GM12878 (cell line): ENCODE measurements around the gene ZNF816. TPM values are rescaled to one million over a fixed set of nuclear protein-coding genes. Genes with fewer than 3 reads are reported as not detected.

Source experiments
- ATAC-seq: fragments of 200-7000 bp; cut with Tn5 transposase; 3 replicates; pipeline ENCODE4 v1.9.1; 2020; ENCODE audit warnings: mild to moderate bottlenecking, moderate library complexity
- BruUV-seq: library from RNA; stranded (reverse); fragments of 400-500 nt; replicated peaks from 2 replicates; lab custom pipeline; 2021; lab: Mats Ljungman, UMichigan
- CTCF ChIA-PET: fragments of 300-600 bp; sonication (Branson Sonifier 250); formaldehyde crosslinking; extraction: SDS; loops from one replicate; lab custom pipeline; 2021; ENCODE audit warnings: inconsistent platforms; lab: Yijun Ruan, JAX
- POLR2A ChIA-PET: fragments of 350-600 bp; formaldehyde crosslinking; extraction: SDS; loops from one replicate; lab custom pipeline; 2021; ENCODE audit warnings: inconsistent platforms; lab: Charles Lee
- RAD21 ChIA-PET: fragments of 300-600 bp; sonication (Branson Sonifier 250); formaldehyde crosslinking; loops from one replicate; lab custom pipeline; 2023; ENCODE audit warnings: antibody characterized with exemption; ENCODE audit not compliant: unreplicated experiment; lab: Charles Lee
- SMC1A ChIA-PET: fragments of 300-600 bp; sonication (Branson Sonifier 250); formaldehyde crosslinking; loops from one replicate; lab custom pipeline; 2023; ENCODE audit not compliant: unreplicated experiment, uncharacterized antibody; lab: Charles Lee
- DNase-seq: peaks from one replicate; pipeline ENCODE4 v3.0.0-alpha.2; 2011; ENCODE audit warnings: low read depth, low spot score
- FAIRE-seq: peaks from 3 replicates; lab custom pipeline; 2011; peaks lifted over from hg19 to GRCh38; lab: Jason Lieb, UNC
- H2AFZ ChIP-seq: 2 replicates; pipeline ENCODE4 v1.6.0; 2011; ENCODE audit warnings: low read depth, low read length, control low read depth; ENCODE audit not compliant: control insufficient read depth
- H3K27ac ChIP-seq: 2 replicates; pipeline ENCODE4 v1.5.1; 2011; ENCODE audit warnings: control low read depth; ENCODE audit not compliant: control insufficient read depth, insufficient read depth
- H3K27me3 ChIP-seq, 2 experiments: replicated peaks in 1 of 2; 2 replicates each; pipeline versions ENCODE4 v1.6.0 to v1.6.1; 2011; ENCODE audit warnings: low read length in 1 of 2; ENCODE audit not compliant: control insufficient read depth in 2 of 2, insufficient read depth in 2 of 2
- H3K36me3 ChIP-seq, 2 experiments: 2 replicates each; pipeline ENCODE4 v1.5.1; 2011; ENCODE audit warnings: low read length in 1 of 2; ENCODE audit not compliant: control insufficient read depth in 2 of 2, insufficient read depth in 2 of 2
- H3K4me1 ChIP-seq: 2 replicates; pipeline ENCODE4 v1.6.1; 2011; ENCODE audit warnings: mild to moderate bottlenecking, low read length, moderate library complexity, mixed read lengths; ENCODE audit not compliant: control insufficient read depth, insufficient read depth
- H3K4me2 ChIP-seq: 2 replicates; pipeline ENCODE4 v1.6.0; 2011; ENCODE audit warnings: control low read depth; ENCODE audit not compliant: control insufficient read depth, insufficient read depth
- H3K4me3 ChIP-seq: fragments of 200-600 bp; sonication (generic); 2 replicates; pipeline ENCODE4 v1.5.1; 2016
- H3K79me2 ChIP-seq: 2 replicates; pipeline ENCODE4 v1.6.0; 2011; ENCODE audit warnings: low read length; ENCODE audit not compliant: control insufficient read depth, insufficient read depth
- H3K9ac ChIP-seq: 2 replicates; pipeline ENCODE4 v1.8.0; 2011; ENCODE audit warnings: low read length, control low read depth, mixed read lengths; ENCODE audit not compliant: control insufficient read depth, insufficient read depth
- H3K9me3 ChIP-seq: replicated peaks from 3 replicates; pipeline ENCODE4 v1.5.1; 2011; ENCODE audit warnings: mild to moderate bottlenecking, low read length; ENCODE audit not compliant: control insufficient read depth, insufficient read depth
- H4K20me1 ChIP-seq: 2 replicates; pipeline ENCODE4 v1.6.0; 2011; ENCODE audit not compliant: control insufficient read depth, insufficient read depth
- ATF3 ChIP-seq: IDR thresholded peaks from 2 replicates; pipeline ENCODE4 v1.6.1; 2011; ENCODE audit warnings: low read depth, mild to moderate bottlenecking, low read length, moderate library complexity, borderline replicate concordance; ENCODE audit errors: extremely low read depth
- ATF7 ChIP-seq: fragments of 450-650 bp; IDR thresholded peaks from 2 replicates; pipeline ENCODE4 v1.6.1; 2016; ENCODE audit warnings: low read depth, mild to moderate bottlenecking
- CBFB ChIP-seq: IDR thresholded peaks from 2 replicates; pipeline ENCODE4 v1.6.1; 2016; ENCODE audit warnings: antibody characterized with exemption, low read depth
- E2F8 ChIP-seq: fragments of 450-650 bp; IDR thresholded peaks from 2 replicates; pipeline ENCODE4 v1.6.1; 2018; ENCODE audit warnings: mild to moderate bottlenecking, low read depth, moderate library complexity; ENCODE audit not compliant: partially characterized antibody
- GABPA ChIP-seq: IDR thresholded peaks from 2 replicates; pipeline ENCODE4 v1.6.1; 2014; ENCODE audit warnings: antibody characterized with exemption, low read depth, mild to moderate bottlenecking, inconsistent platforms
- IKZF2 ChIP-seq, 2 experiments: fragments of 450-650 bp; IDR thresholded peaks; 2 replicates each; pipeline ENCODE4 v1.6.1; 2017; ENCODE audit warnings: mild to moderate bottlenecking in 2 of 2, moderate library complexity in 2 of 2
- MXI1 ChIP-seq: fragments of 150-350 bp; IDR thresholded peaks from 2 replicates; pipeline ENCODE4 v1.6.1; 2011; ENCODE audit warnings: low read depth, mild to moderate bottlenecking, inconsistent platforms, low read length, improper control_type of control experiment
- MYB ChIP-seq: fragments of 150-350 bp; IDR thresholded peaks from 2 replicates; pipeline ENCODE4 v1.6.1; 2014; ENCODE audit warnings: mild to moderate bottlenecking, low read depth, low read length, borderline replicate concordance
- REST ChIP-seq: IDR thresholded peaks from 2 replicates; pipeline ENCODE4 v1.6.1; 2012; ENCODE audit warnings: mild to moderate bottlenecking, low read depth, low read length
- SMAD1 ChIP-seq: fragments of 450-650 bp; IDR thresholded peaks from 2 replicates; pipeline ENCODE4 v1.6.1; 2018; ENCODE audit warnings: mild to moderate bottlenecking, low read depth; ENCODE audit not compliant: partially characterized antibody
- STAT3 ChIP-seq: IDR thresholded peaks from 2 replicates; pipeline ENCODE4 v1.6.1; 2011; ENCODE audit warnings: low read depth, low read length, improper control_type of control experiment
- WRNIP1 ChIP-seq: IDR thresholded peaks from 2 replicates; pipeline ENCODE4 v1.6.1; 2011; ENCODE audit warnings: low read depth, low read length, improper control_type of control experiment, borderline replicate concordance
- ZBTB11 ChIP-seq: fragments of 450-650 bp; formaldehyde crosslinking; IDR thresholded peaks from 2 replicates; pipeline ENCODE4 v1.5.0; 2022; ENCODE audit warnings: mild to moderate bottlenecking, missing genetic modification characterization
- WGBS: methylation state at CpG from one replicate; pipeline ENCODE4 v1.1.6; 2016; ENCODE audit warnings: low lambda C conversion rate; ENCODE audit not compliant: insufficient replicate concordance, insufficient coverage; ENCODE audit errors: missing lambda C conversion rate; 5-methylcytosine and 5-hydroxymethylcytosine counted together
- in situ Hi-C: fragments of 300-500 bp; cut with MboI; formaldehyde crosslinking; loops from 9 replicates; pipeline ENCODE4 v1.14.3; 2018; ENCODE audit warnings: mixed read lengths
- intact Hi-C: fragments of 100-400 bp; cut with micrococcal nuclease; formaldehyde crosslinking; loops from one replicate; pipeline ENCODE4 v1.14.2; 2022; ENCODE audit not compliant: unreplicated experiment
- polyA plus RNA-seq, 11 experiments: library from polyadenylated mRNA; depleted of rRNA in 4 of 11; unstranded in 6 of 11; stranded (reverse) in 5 of 11; fragments of >200 nt; fragmentation: Nextera tagmentation in 4 of 11; fragmentation: Illumina TruSeq in 1 of 11; extraction: Ambion mirVana in 4 of 11; extraction: Trizol in 1 of 11; gene quantifications; 1 replicate in 1 of 11; 2 replicates in 10 of 11; pipeline versions ENCODE4 v1.2.1 to v1.2.3, GENCODE V29; 2011 to 2016; ENCODE audit warnings: inconsistent platforms in 2 of 11, missing spikeins in 2 of 11, low read depth in 1 of 11
- total RNA-seq, 4 experiments: library from RNA; depleted of rRNA in 3 of 4; stranded (reverse); fragments of >200 nt in 3 of 4; fragmentation: Illumina TruSeq in 1 of 4; extraction: Trizol in 1 of 4; gene quantifications; 2 replicates each; pipeline versions ENCODE4 v1.2.1 to v1.2.3, GENCODE V29; 2013 to 2021

The ZNF816 gene
- total and polyA plus RNA-seq, 10 of the 15 experiments (the other 5 are each of a cell fraction or from before 2014, with no cell fraction given): 4.0 to 15.6 (median 7.5) TPM

GRCh38 chr19:52981329-52981728 is 18.6 kb upstream of the ZNF816 start (continued):
- TF ChIP-seq E2F8 (no peak), MXI1 (no peak), WRNIP1 (no peak), IKZF2 (IDR thresholded peaks at IDR 0.05) (no peak)

- ChIA-PET SMC1A (interaction anchor here (0.7 to 0.8 kb wide), 2 partner anchors 15 to 72 kb away, joined by 3 read pairs; no protein-coding TSS in a partner anchor), RAD21 (no interaction called here), CTCF (no interaction called here), POLR2A (no interaction called here)
- no peak overlapping the region for H3K4me3 ChIP-seq
- H4K20me1 ChIP-seq: no peaks in the 10 kb centered on the region
- H3K9me3 ChIP-seq: no peaks in the 10 kb centered on the region; the same call in 1 of the 3 replicates
- intact Hi-C loops: no loop called here
- DNase-seq: no peak
- H3K36me3 ChIP-seq: no peaks in the 10 kb centered on the region
- in situ Hi-C loops: no loop called here
- no peak for ATAC-seq
- peaks cover 4% of the 10 kb centered on the region; the same call in 1 of the 2 replicates for H3K4me1 ChIP-seq
- no peak for FAIRE-seq
- no TSS peak for BruUV-seq
- no peak overlapping the region for H2AFZ ChIP-seq
- no peak overlapping the region for H3K4me2 ChIP-seq
- no peaks in the 10 kb centered on the region for H3K79me2 ChIP-seq
- no peak overlapping the region for H3K27ac ChIP-seq
- 0% methylated on average over 2 of the region's 2 CpGs for WGBS
- no peak overlapping the region for H3K9ac ChIP-seq
- no peaks in the 10 kb centered on the region for H3K27me3 ChIP-seq
- no peak for TF ChIP-seq STAT3
- no peak for TF ChIP-seq GABPA
- no peak for TF ChIP-seq REST
- TF ChIP-seq SMAD1: no peak
- TF ChIP-seq ATF3: no peak
- TF ChIP-seq MYB: no peak
- TF ChIP-seq CBFB: no peak
- TF ChIP-seq ATF7: no peak
- TF ChIP-seq ZBTB11 (CRISPR knock-in tag): no peak
Observed at GRCh38 chr19:52967772-52968171, 5.1 kb upstream of the ZNF816 start.
